Left cardiac atrium (tissue), 4 donors: ENCODE data around the gene NSG1. TPM values are rescaled to one million over a fixed set of nuclear protein-coding genes. Genes with fewer than 3 reads are reported as not detected.
"Not testable (repeated sequence)": the region's sequence is repeated elsewhere in the genome, so short reads cannot be mapped to it uniquely, and the experiment has no call there.

Source experiments
- ATAC-seq, 2 donors: fragments of 200-7000 bp; cut with Tn5 transposase; one replicate each; pipeline ENCODE4 v1.9.1; 2020; ENCODE audit warnings: mild to moderate bottlenecking in 2 of 2, moderate library complexity in 2 of 2
- DNase-seq: peaks from one replicate; pipeline ENCODE4 v3.0.0-alpha.2; 2020
- intact Hi-C, 2 donors: fragments of 100-400 bp; cut with DNase I; formaldehyde crosslinking; loops; one replicate each; pipeline versions ENCODE4 v1.14.1 to v1.15.1; 2022 to 2023
- long read RNA-seq: library from polyadenylated mRNA; unstranded; transcript quantifications from one replicate; pipeline ENCODE4 v2.0.0, GENCODE V29; 2021
- total RNA-seq, 2 donors: library from RNA; stranded (reverse); fragmentation: NEBNext Ultra II Directional; extraction: Animal tissue kit (Norgen Biotek cat#: 25700); gene quantifications; one replicate each; pipeline ENCODE4 v1.2.1, GENCODE V29; 2021
- donor health status: DM: no; HTN: yes; CAD: no.
- donor health status: DM: no; HTN: yes; CAD: no; lungs with severe emphysema.
- donor health status: DM: yes; HTN: yes; CAD: no.
- donor health status: Dilated cardiomyopathy.

NSG1 gene
- total RNA-seq: 10 to 100 TPM; 10.1 to 16.8 TPM
- long read RNA-seq, partial matches to known transcripts: 8 of 9 reads
- long read RNA-seq, other reads (novel, unspliced or antisense): 0 of 9 reads

- ATAC-seq: peak; percentile 66 to 84
- intact Hi-C loops: no loop called here
- peak; percentile 55 for DNase-seq
These were observed at the start of gene NSG1 for GRCh38 chr4:4386736-4387392. Gene NSG1, plus strand, starts transcription at chr4:4387102. Its CDS starts 528 bp downstream, at chr4:4387630.

GRCh38 chr4:4338210-4339001 is 48.5 kb upstream of the NSG1 start:
- intact Hi-C loops: loop anchor here in 1 of 2 donors (5.0 kb wide), 1 partner anchor 86 kb away; no protein-coding TSS in a partner anchor
- no peak for DNase-seq
- ATAC-seq: peak in 1 of 2 donors; percentile 9

GRCh38 chr4:4339504-4340085 is 47.3 kb upstream of the NSG1 start:
- intact Hi-C loops: loop anchor here in 1 of 2 donors (5.0 kb wide), 1 partner anchor 87 kb away; no protein-coding TSS in a partner anchor
- DNase-seq: peak; percentile 41
- ATAC-seq: peak; percentile 63 to 85

GRCh38 chr4:4341861-4342650 is 44.8 kb upstream of the NSG1 start:
- intact Hi-C loops: no loop called here
- no peak for DNase-seq
- ATAC-seq: no peak

- ATAC-seq (no peak), DNase-seq (no peak)
- intact Hi-C loops: no loop called here
These were observed 43.9 kb upstream of the NSG1 start for GRCh38 chr4:4343038-4343437.

- DNase-seq: no peak
- ATAC-seq: no peak
- intact Hi-C loops: no loop called here
These were observed 41.9 kb upstream of the NSG1 start for GRCh38 chr4:4344915-4345527.

GRCh38 chr4:4347585-4347984 is 39.3 kb upstream of the NSG1 start:
- ATAC-seq (no peak), DNase-seq (no peak)
- intact Hi-C loops: no loop called here

- intact Hi-C loops, DNase-seq, ATAC-seq: not testable (repeated sequence)
These were observed 38.3 kb upstream of the NSG1 start for GRCh38 chr4:4348585-4348984.

GRCh38 chr4:4349867-4350266 is 37.0 kb upstream of the NSG1 start:
- ATAC-seq: no peak
- DNase-seq: no peak
- intact Hi-C loops: no loop called here

- ATAC-seq: no peak
- intact Hi-C loops: no loop called here
- no peak for DNase-seq
These were observed 36.0 kb upstream of the NSG1 start for GRCh38 chr4:4350909-4351308.

GRCh38 chr4:4355302-4355701 is 31.6 kb upstream of the NSG1 start:
- ATAC-seq (peak in 1 of 2 donors; percentile 82), DNase-seq (no peak)
- intact Hi-C loops: no loop called here

- DNase-seq: peak; percentile 63
- peak in 1 of 2 donors; percentile 89 for ATAC-seq
- intact Hi-C loops: no loop called here
These were observed 30.5 kb upstream of the NSG1 start for GRCh38 chr4:4356106-4357041.

GRCh38 chr4:4358093-4358854 is 28.6 kb upstream of the NSG1 start:
- ATAC-seq: no peak
- intact Hi-C loops: no loop called here
- no peak for DNase-seq

- intact Hi-C loops: no loop called here
- no peak for ATAC-seq
- no peak for DNase-seq
These were observed 25.0 kb upstream of the NSG1 start for GRCh38 chr4:4361883-4362282.

- no peak for ATAC-seq
These were observed 23.8 kb upstream of the NSG1 start for GRCh38 chr4:4362991-4363697.

GRCh38 chr4:4364061-4364460 is 22.8 kb upstream of the NSG1 start:
- intact Hi-C loops: no loop called here
- no peak for ATAC-seq

More at GRCh38 chr4:4362991-4363697, 23.8 kb upstream of the NSG1 start:
- no peak for DNase-seq
- intact Hi-C loops: no loop called here

More at GRCh38 chr4:4364061-4364460, 22.8 kb upstream of the NSG1 start:
- no peak for DNase-seq
